Subcutaneous adipose tissue (tissue), 4 donors: ENCODE measurements around the gene LCN9. TPM values are rescaled to one million over a fixed set of nuclear protein-coding genes. Genes with fewer than 3 reads are reported as not detected.

Experiments
- CTCF ChIP-seq: fragments of 450-650 bp; IDR thresholded peaks from one replicate; pipeline ENCODE4 v1.5.1; 2016; ENCODE audit warnings: low read depth, mild to moderate bottlenecking, control low read depth, antibody characterized with exemption, moderate library complexity
- total RNA-seq, 4 donors: library from RNA; depleted of rRNA; stranded (reverse); fragments of >200 nt; gene quantifications; one replicate each; pipeline ENCODE4 v1.1.0, GENCODE V29; 2016

The LCN9 gene
- total RNA-seq, 4 donors from 2014 or later = not detected

GRCh38 chr9:135701959-135702721 is 39.0 kb downstream of the LCN9 start, which contains the start of gene KCNT1:
Gene KCNT1, plus strand, starts transcription at chr9:135702185. Its CDS starts 74 bp downstream, at chr9:135702259.
- TF ChIP-seq CTCF = no peak

- TF ChIP-seq CTCF = no peak
Measured at GRCh38 chr9:135703726-135704125, 40.6 kb downstream of the LCN9 start.

- TF ChIP-seq CTCF = no peak
Measured at GRCh38 chr9:135704483-135704882, 41.4 kb downstream of the LCN9 start.

- TF ChIP-seq CTCF = no peak
Measured at GRCh38 chr9:135705376-135705775, 42.3 kb downstream of the LCN9 start.

- no peak for TF ChIP-seq CTCF
Measured at GRCh38 chr9:135706288-135706687, 43.2 kb downstream of the LCN9 start.

- TF ChIP-seq CTCF = no peak
Measured at GRCh38 chr9:135707252-135708138, 44.4 kb downstream of the LCN9 start.

- no peak for TF ChIP-seq CTCF
Measured at GRCh38 chr9:135708164-135708563, 45.1 kb downstream of the LCN9 start.
